ENCODE data around the gene CCNJ.

DNA sequence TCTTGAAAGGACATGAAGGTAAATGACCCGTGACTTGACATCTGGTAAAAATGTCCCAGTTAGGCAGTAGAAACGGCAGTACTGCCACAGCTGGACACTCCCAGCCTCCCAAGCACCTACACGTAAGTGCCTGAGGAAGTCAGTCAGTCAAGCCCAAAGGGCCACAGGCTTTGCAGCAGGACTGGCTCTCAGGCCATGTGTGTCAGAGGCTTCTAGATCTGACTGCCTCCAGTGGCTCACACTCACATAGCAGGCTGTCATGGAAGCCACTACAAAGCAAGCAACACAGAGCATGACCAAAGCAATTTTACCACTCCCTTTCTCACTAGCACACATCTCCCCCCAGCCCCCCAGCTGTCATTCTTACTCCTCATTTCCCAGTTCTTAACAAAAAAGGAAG is 17.8 kb upstream of the CCNJ start:
- TF ChIP-seq NCOA1 (IDR thresholded peaks at IDR 0.05; ENCODE audit: low read depth) (no peak), PCBP2 (IDR thresholded peaks at IDR 0.05; ENCODE audit: low read depth, low read length, poor library complexity, severe bottlenecking) (no peak), ATF1 (CRISPR knock-in tag; IDR thresholded peaks at IDR 0.05) (no peak), ATF1 (tag; IDR thresholded peaks at IDR 0.05) (no peak), NRF1 (conservative IDR thresholded peaks at IDR 0.05 in 1 of 2, IDR thresholded peaks at IDR 0.05 in 1 of 2) (no peak), FOXK1 (CRISPR knock-in tag; IDR thresholded peaks at IDR 0.05; ENCODE audit: borderline replicate concordance) (no peak)

Data from K562 (cell line).